OCI-LY3 (cell line): ENCODE data around the gene SLC36A3.
A peak's percentile ranks its signal among the peaks of the same experiment; 100 is the strongest.
"Not testable (repeated sequence)": the region's sequence is repeated elsewhere in the genome, so short reads cannot be mapped to it uniquely, and the experiment has no call there.

Source experiments
- H2AFZ ChIP-seq: fragments of 200-600, 300-600 bp; shearing (Covaris generic); 2 replicates; pipeline ENCODE4 v1.6.0; 2014; ENCODE audit warnings: antibody characterized with exemption, low read depth, low read length
- H3K27ac ChIP-seq: fragments of 200-600, 300-600 bp; sonication (generic); 2 replicates; pipeline ENCODE4 v1.5.1; 2014; ENCODE audit warnings: mild to moderate bottlenecking, low read length, moderate library complexity, mixed read lengths
- H3K27me3 ChIP-seq: fragments of 200-600, 300-600 bp; sonication (generic); 2 replicates; pipeline ENCODE4 v1.6.1; 2014; ENCODE audit warnings: low read depth, low read length, mixed read lengths
- H3K36me3 ChIP-seq: fragments of 200-600, 300-600 bp; sonication (generic); replicated peaks from 2 replicates; pipeline ENCODE3; 2014; ENCODE audit warnings: low read depth, low read length, mixed read lengths
- H3K4me1 ChIP-seq: fragments of 300-600, 200-600 bp; sonication (generic); 2 replicates; pipeline ENCODE4 v1.6.1; 2014; ENCODE audit warnings: low read length, mixed read lengths
- H3K4me2 ChIP-seq: fragments of 200-600, 300-600 bp; sonication (generic); 2 replicates; pipeline ENCODE4 v1.6.1; 2014; ENCODE audit warnings: low read length, mixed read lengths
- H3K4me3 ChIP-seq: fragments of 300-600, 200-600 bp; sonication (generic); 2 replicates; pipeline ENCODE4 v1.5.1; 2014; ENCODE audit warnings: antibody characterized with exemption, mild to moderate bottlenecking, low read length, moderate library complexity
- H3K79me2 ChIP-seq: fragments of 300-600, 200-600 bp; shearing (Covaris generic); 2 replicates; pipeline ENCODE4 v1.6.1; 2014; ENCODE audit warnings: mild to moderate bottlenecking, low read length, mixed read lengths
- H3K9ac ChIP-seq: fragments of 300-600, 200-600 bp; shearing (Covaris generic); 2 replicates; pipeline ENCODE4 v1.6.0; 2014; ENCODE audit warnings: mild to moderate bottlenecking, low read length, moderate library complexity
- H3K9me3 ChIP-seq: fragments of 200-600, 300-600 bp; shearing (Covaris generic); 2 replicates; pipeline ENCODE4 v1.6.1; 2014; ENCODE audit warnings: low read length, mixed read lengths; ENCODE audit not compliant: insufficient read depth
- H4K20me1 ChIP-seq: fragments of 200-600, 300-600 bp; sonication (generic); 2 replicates; pipeline ENCODE4 v1.6.1; 2016; ENCODE audit warnings: low read length, mixed read lengths; ENCODE audit not compliant: insufficient read depth
- EZH2phosphoT487 ChIP-seq: fragments of 200-600 bp; shearing (Covaris generic); IDR thresholded peaks from 2 replicates; pipeline ENCODE4 v1.6.1; 2018; ENCODE audit warnings: antibody characterized with exemption, mixed run types, low read depth
- TF ChIP-seq, protein P1 (sequence below): fragments of 200-600, 300-600 bp; sonication (generic); IDR thresholded peaks from 2 replicates; pipeline ENCODE4 v1.5.1; 2014; ENCODE audit warnings: antibody characterized with exemption, low read length, low read depth

SLC36A3 gene

DNA sequence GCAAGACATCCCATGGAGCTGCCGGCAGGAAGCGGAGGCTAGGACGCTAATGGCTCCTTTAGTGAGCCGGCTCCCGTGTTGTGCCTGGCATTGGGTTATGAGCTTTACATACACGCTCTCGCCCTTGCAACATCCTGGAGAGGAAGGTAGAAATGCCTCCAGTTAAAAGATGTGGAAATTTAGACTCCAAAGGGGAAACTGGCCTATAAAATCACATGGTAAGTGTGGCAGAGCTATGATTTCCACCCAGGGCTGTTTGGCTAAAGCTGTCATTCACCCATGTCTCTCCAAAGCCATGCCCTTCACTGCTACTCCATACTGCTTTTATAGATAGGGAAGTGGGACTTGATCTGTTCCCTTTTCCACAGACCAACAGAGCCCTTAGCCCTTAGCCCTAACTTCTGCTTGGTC lies 45.4 kb downstream of the SLC36A3 start:
- peaks cover 28% of the 10 kb centered on the region; the same call in 1 of the 2 replicates for H4K20me1 ChIP-seq
- H3K4me3 ChIP-seq: no peak overlapping the region
- H3K9me3 ChIP-seq: no peaks in the 10 kb centered on the region
- peaks cover 68% of the 10 kb centered on the region for H3K79me2 ChIP-seq
- peak overlapping the region; percentile 82 for H3K27ac ChIP-seq
- H3K27me3 ChIP-seq: no peaks in the 10 kb centered on the region
- H3K9ac ChIP-seq: peak overlapping the region; percentile 37; the same call in 1 of the 2 replicates
- TF ChIP-seq, protein P1, sequence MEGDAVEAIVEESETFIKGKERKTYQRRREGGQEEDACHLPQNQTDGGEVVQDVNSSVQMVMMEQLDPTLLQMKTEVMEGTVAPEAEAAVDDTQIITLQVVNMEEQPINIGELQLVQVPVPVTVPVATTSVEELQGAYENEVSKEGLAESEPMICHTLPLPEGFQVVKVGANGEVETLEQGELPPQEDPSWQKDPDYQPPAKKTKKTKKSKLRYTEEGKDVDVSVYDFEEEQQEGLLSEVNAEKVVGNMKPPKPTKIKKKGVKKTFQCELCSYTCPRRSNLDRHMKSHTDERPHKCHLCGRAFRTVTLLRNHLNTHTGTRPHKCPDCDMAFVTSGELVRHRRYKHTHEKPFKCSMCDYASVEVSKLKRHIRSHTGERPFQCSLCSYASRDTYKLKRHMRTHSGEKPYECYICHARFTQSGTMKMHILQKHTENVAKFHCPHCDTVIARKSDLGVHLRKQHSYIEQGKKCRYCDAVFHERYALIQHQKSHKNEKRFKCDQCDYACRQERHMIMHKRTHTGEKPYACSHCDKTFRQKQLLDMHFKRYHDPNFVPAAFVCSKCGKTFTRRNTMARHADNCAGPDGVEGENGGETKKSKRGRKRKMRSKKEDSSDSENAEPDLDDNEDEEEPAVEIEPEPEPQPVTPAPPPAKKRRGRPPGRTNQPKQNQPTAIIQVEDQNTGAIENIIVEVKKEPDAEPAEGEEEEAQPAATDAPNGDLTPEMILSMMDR: no peak
- TF ChIP-seq EZH2phosphoT487: no peak
- H2AFZ ChIP-seq: no peak overlapping the region
- H3K4me1 ChIP-seq: peaks cover 52% of the 10 kb centered on the region
- H3K4me2 ChIP-seq: peak overlapping the region; percentile 84
- peaks cover 25% of the 10 kb centered on the region for H3K36me3 ChIP-seq

DNA sequence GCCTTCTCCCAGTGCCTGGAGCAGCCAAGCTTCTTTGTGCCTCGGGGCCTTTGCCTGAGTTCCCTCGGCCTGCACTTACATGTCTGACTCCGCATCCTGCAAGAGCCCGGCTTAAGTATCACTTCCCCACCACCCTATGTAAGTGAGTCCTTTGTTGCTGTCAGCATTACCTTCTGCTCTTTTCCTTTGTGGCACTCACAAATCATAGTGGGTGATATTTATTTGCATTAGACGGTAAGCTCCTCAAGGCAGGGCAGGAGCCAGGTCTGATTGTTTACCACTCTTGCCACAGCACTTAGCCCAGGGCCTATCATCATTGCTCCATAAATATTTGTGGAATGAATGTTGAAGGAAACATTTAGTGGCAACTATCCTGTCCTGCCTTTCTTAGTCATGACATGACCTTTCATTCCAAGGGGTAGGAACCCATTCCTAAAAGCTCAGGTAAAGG lies 45.8 kb downstream of the SLC36A3 start:
- peak overlapping the region; percentile 65 for H3K9ac ChIP-seq
- H3K4me3 ChIP-seq: peak overlapping the region; percentile 46
- peak overlapping the region; percentile 82 for H3K27ac ChIP-seq
- TF ChIP-seq, protein P1: no peak
- TF ChIP-seq EZH2phosphoT487: no peak
- no peaks in the 10 kb centered on the region for H3K9me3 ChIP-seq
- peaks cover 25% of the 10 kb centered on the region for H3K36me3 ChIP-seq
- no peak overlapping the region for H2AFZ ChIP-seq
- H3K27me3 ChIP-seq: no peaks in the 10 kb centered on the region
- H4K20me1 ChIP-seq: peaks cover 28% of the 10 kb centered on the region; the same call in 1 of the 2 replicates
- peaks cover 70% of the 10 kb centered on the region for H3K79me2 ChIP-seq
- peaks cover 52% of the 10 kb centered on the region for H3K4me1 ChIP-seq
- H3K4me2 ChIP-seq: peak overlapping the region; percentile 84

DNA sequence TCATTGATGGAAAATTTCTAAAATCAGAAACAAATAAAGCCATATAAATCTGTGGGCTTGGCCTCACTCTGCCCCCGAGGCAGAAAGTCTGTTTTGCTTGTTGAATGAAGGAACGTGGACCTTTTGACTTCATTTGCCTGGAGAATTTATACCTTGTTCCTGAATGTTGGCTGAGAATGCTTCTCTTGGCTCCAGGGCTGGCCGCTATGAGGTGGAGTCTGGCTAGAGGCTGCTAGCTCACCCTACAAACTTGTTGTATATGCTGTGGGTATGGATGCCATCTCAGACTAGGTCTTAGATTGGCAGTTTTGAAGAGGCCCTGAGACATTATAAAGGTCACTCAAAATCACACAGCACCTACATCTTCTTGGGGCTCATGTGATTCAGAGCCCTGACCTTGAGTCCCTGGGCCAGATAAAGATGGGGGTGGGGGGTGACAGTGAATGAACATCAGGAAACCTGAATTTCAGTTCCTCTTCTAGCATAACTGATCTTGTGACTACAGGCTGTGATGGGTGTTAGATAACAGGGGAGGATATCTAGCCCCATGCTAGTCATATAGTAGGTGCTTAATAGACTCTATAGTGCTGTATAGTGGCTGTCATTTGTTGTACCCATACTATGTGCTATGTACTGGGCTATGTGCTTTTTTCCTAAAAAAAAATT lies 47.8 kb downstream of the SLC36A3 start:
- Histone ChIP-seq H3K27me3 (no peaks in the 10 kb centered on the region), H3K79me2 (peaks cover 66% of the 10 kb centered on the region), H3K9ac (peak overlapping the region; percentile 48), H3K4me3 (peak overlapping the region; percentile 98), H2AFZ (no peak overlapping the region), H3K4me1 (peaks cover 67% of the 10 kb centered on the region), H3K4me2 (peak overlapping the region; percentile 84), H3K27ac (peak overlapping the region; percentile 82), H4K20me1 (peaks cover 19% of the 10 kb centered on the region; the same call in 1 of the 2 replicates), H3K9me3 (no peaks in the 10 kb centered on the region), H3K36me3 (peaks cover 18% of the 10 kb centered on the region)
- no peak for TF ChIP-seq EZH2phosphoT487
- TF ChIP-seq, protein P1: no peak

- Histone ChIP-seq H3K4me1 (peaks cover 69% of the 10 kb centered on the region), H3K79me2 (peaks cover 66% of the 10 kb centered on the region), H4K20me1 (peaks cover 19% of the 10 kb centered on the region; the same call in 1 of the 2 replicates), H3K4me3 (peak overlapping the region; percentile 98), H3K9ac (peak overlapping the region; percentile 48; the same call in 1 of the 2 replicates), H3K4me2 (peak overlapping the region; percentile 84), H3K27ac (peak overlapping the region; percentile 82), H3K36me3 (peaks cover 18% of the 10 kb centered on the region)
- not testable (repeated sequence) for H2AFZ ChIP-seq, H3K9me3 ChIP-seq, H3K27me3 ChIP-seq
Observed at GRCh38 chr5:151254990-151255389, 48.6 kb downstream of the SLC36A3 start.
